ENCODE measurements around the gene UBE2E2. TPM values are rescaled to one million over a fixed set of nuclear protein-coding genes. Genes with fewer than 3 reads are reported as not detected.

The UBE2E2 gene
- total and polyA plus RNA-seq, 2 experiments from 2014 or later: 29.0 to 75.4 TPM

DNA sequence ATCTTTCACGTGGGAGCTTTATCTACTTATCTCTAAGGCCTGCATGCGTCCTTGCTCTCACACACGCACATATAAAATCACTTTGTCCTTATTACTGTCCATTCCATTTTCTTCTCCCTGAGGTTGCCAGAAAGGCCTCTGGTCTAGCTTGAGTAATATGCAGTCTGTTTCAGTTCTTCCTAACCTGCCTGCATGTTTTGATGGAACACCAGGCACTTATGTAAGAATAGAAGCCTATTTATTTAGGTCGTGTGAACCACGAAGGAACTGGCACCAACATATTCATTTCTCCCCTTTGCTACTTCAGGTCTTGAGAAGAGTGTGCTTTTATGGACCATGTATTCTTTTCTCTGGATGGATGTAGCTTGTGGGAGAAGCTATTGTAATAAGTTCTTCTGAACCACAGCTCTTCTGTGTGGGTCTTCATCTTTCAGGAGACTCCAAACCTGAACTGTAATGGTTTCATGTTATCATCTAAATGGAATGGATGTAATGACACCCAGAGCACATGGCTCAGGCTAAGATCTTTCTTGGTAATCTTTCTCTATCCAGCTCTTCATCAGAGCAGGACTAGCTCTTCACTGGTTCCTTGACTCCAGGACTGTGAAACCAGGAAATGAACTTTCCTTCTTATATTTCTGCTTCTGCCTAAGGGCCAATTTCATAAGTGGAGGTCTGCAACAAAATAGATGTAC, 53.8 kb downstream of the UBE2E2 start:
- WGBS, 2 experiments (ENCODE audit: low coverage in 1 of 2, low lambda C conversion rate in 2 of 2, missing lambda C conversion rate in 2 of 2): 79 to 80% methylated on average over 5 of the region's 5 CpGs
- Histone ChIP-seq H3K79me2 (ENCODE audit: insufficient read depth) (peaks cover 82% of the 10 kb centered on the region), H3K4me2 (ENCODE audit: unreplicated experiment) (no peak overlapping the region)

DNA sequence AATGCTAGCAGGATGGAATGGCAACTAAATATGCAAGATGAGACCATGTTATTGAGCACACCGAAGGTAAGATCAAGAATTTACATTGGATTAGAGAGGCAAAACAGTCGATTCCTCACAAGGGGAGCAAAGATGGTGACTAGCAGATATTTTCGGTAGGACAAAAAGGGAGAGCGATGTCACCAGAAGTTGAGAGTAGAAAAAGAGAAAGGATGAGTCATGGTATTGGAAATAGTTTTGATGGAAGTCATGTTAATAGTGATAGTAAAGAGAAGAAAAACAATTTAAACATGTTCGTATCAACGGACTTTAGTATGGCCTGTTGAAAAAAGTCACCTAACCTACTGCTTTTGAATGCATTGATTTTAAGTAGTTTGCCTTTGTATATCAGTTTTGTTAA, 55.0 kb downstream of the UBE2E2 start:
- Histone ChIP-seq H3K4me3 (no peak overlapping the region), H3K36me3 (ENCODE audit: low read depth) (no peaks in the 10 kb centered on the region), H4K20me1 (ENCODE audit: insufficient read depth) (no peaks in the 10 kb centered on the region), H3K79me2 (ENCODE audit: insufficient read depth) (peaks cover 87% of the 10 kb centered on the region), H3F3A (ENCODE audit: insufficient read depth) (0 out of 2 replicates have a peak, but pooled peaks cover 3% of the 10 kb centered on the region), H3K27me3 (replicated peaks; ENCODE audit: insufficient read depth) (no peaks in the 10 kb centered on the region), H3K9me2 (ENCODE audit: insufficient read depth) (no peaks in the 10 kb centered on the region), H3K4me2 (ENCODE audit: unreplicated experiment) (no peak overlapping the region), H3K4me1 (ENCODE audit: insufficient read depth) (no peaks in the 10 kb centered on the region; the same call in 1 of the 2 replicates), H3K9ac (no peak overlapping the region), H3K27ac (no peak overlapping the region), H3K9me3 (ENCODE audit: low read depth) (no peaks in the 10 kb centered on the region), H2AFZ (no peak overlapping the region)
- DNase-seq: peak; percentile 20
- 96 to 99% methylated on average over 6 of the region's 6 CpGs for WGBS, 2 experiments (ENCODE audit: low coverage in 1 of 2, low lambda C conversion rate in 2 of 2, missing lambda C conversion rate in 2 of 2)
- in situ Hi-C loops (cut with MboI): no loop called here
- TF ChIP-seq EZH2 (IDR thresholded peaks at IDR 0.05; ENCODE audit: insufficient read depth, poor library complexity, severe bottlenecking): no peak
- TF ChIP-seq EZH2phosphoT487 (IDR thresholded peaks at IDR 0.05; ENCODE audit: insufficient read depth, low read depth): no peak

More for the DNA sequence above, 53.8 kb downstream of the UBE2E2 start:
- Histone ChIP-seq H3K9me2 (ENCODE audit: insufficient read depth) (no peaks in the 10 kb centered on the region), H3K4me3 (no peak overlapping the region), H4K20me1 (ENCODE audit: insufficient read depth) (no peaks in the 10 kb centered on the region), H3K4me1 (ENCODE audit: insufficient read depth) (peaks cover 9% of the 10 kb centered on the region; the same call in 1 of the 2 replicates), H3K9ac (no peak overlapping the region), H3F3A (ENCODE audit: insufficient read depth) (0 out of 2 replicates have a peak, but pooled peaks cover 4% of the 10 kb centered on the region), H3K36me3 (ENCODE audit: low read depth) (no peaks in the 10 kb centered on the region), H3K27me3 (replicated peaks; ENCODE audit: insufficient read depth) (no peaks in the 10 kb centered on the region), H3K27ac (no peak overlapping the region), H3K9me3 (ENCODE audit: low read depth) (no peaks in the 10 kb centered on the region), H2AFZ (no peak overlapping the region)
- peak; percentile 7 for DNase-seq
- TF ChIP-seq EZH2phosphoT487 (IDR thresholded peaks at IDR 0.05; ENCODE audit: insufficient read depth, low read depth) (no peak), EZH2 (IDR thresholded peaks at IDR 0.05; ENCODE audit: insufficient read depth, poor library complexity, severe bottlenecking) (no peak)
- in situ Hi-C loops (cut with MboI): no loop called here

DNA sequence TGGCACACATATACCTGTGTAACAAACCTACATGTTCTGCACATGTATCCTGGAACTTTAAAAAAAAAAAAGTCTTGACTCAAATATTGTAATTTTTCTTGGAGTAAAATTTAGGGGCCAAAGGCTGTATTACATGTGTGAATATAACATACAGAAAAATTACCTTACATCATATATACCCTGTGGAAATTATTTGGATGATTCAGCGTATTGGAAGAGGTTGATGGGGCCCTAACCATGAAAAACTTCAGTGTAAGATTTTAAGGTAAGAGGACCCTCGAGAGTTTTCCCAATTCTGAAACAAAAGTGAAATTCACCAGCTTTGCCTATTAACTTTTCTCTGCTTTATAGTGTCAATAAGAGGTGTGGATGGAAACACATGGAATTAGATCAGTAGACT, 56.4 kb downstream of the UBE2E2 start:
- peaks cover 14% of the 10 kb centered on the region for H3K4me1 ChIP-seq (ENCODE audit: insufficient read depth)
- DNase-seq: no peak
- no peak for TF ChIP-seq EZH2 (IDR thresholded peaks at IDR 0.05; ENCODE audit: insufficient read depth, poor library complexity, severe bottlenecking)
- TF ChIP-seq EZH2phosphoT487 (IDR thresholded peaks at IDR 0.05; ENCODE audit: insufficient read depth, low read depth): no peak
- H3K9me2 ChIP-seq (ENCODE audit: insufficient read depth): no peaks in the 10 kb centered on the region
- H3K36me3 ChIP-seq (ENCODE audit: low read depth): no peaks in the 10 kb centered on the region
- in situ Hi-C loops (cut with MboI): no loop called here
- H3K4me2 ChIP-seq (ENCODE audit: unreplicated experiment): no peak overlapping the region
- H3K79me2 ChIP-seq (ENCODE audit: insufficient read depth): peaks cover 79% of the 10 kb centered on the region
- H3K27me3 ChIP-seq (replicated peaks; ENCODE audit: insufficient read depth): no peaks in the 10 kb centered on the region
- H3K9me3 ChIP-seq (ENCODE audit: low read depth): no peaks in the 10 kb centered on the region
- no peaks in the 10 kb centered on the region for H4K20me1 ChIP-seq (ENCODE audit: insufficient read depth)
- no peak overlapping the region for H3K27ac ChIP-seq
- H3K4me3 ChIP-seq: no peak overlapping the region
- no peak overlapping the region for H3K9ac ChIP-seq
- no peak overlapping the region for H2AFZ ChIP-seq
- H3F3A ChIP-seq (ENCODE audit: insufficient read depth): peaks cover 13% of the 10 kb centered on the region; the same call in 1 of the 2 replicates
- WGBS, 2 experiments (ENCODE audit: low coverage in 1 of 2, low lambda C conversion rate in 2 of 2, missing lambda C conversion rate in 2 of 2): 92 to 95% methylated on average over 2 of the region's 2 CpGs

DNA sequence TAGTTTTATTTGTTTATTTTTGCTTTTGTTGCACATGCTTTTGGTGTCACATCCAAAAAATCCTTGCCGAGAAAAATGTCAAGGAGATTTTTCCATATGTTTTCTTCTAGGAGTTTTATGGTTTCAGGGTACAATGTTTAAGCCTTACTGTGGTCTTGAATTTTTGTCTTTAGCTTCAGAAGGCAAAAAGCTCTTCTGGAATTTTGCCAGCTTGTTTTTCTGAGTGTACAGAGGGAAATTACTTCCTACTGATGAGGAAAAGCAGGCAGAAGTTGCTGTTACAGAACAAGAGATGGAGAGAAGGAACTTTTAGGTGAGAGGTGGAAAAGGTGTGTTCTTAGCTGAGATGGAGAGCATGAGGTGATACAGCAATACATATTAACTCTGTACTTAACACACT, 59.6 kb downstream of the UBE2E2 start:
- H3K4me2 ChIP-seq (ENCODE audit: unreplicated experiment): no peak overlapping the region
- in situ Hi-C loops (cut with MboI): no loop called here
- no peak for TF ChIP-seq EZH2 (IDR thresholded peaks at IDR 0.05; ENCODE audit: insufficient read depth, poor library complexity, severe bottlenecking)
- no peak for TF ChIP-seq EZH2phosphoT487 (IDR thresholded peaks at IDR 0.05; ENCODE audit: insufficient read depth, low read depth)
- H2AFZ ChIP-seq: no peak overlapping the region
- peaks cover 20% of the 10 kb centered on the region; the same call in 1 of the 2 replicates for H3F3A ChIP-seq (ENCODE audit: insufficient read depth)
- DNase-seq: no peak
- H3K9me2 ChIP-seq (ENCODE audit: insufficient read depth): no peaks in the 10 kb centered on the region
- peaks cover 58% of the 10 kb centered on the region for H3K79me2 ChIP-seq (ENCODE audit: insufficient read depth)
- no peaks in the 10 kb centered on the region for H3K27me3 ChIP-seq (replicated peaks; ENCODE audit: insufficient read depth)
- peaks cover 18% of the 10 kb centered on the region for H3K4me1 ChIP-seq (ENCODE audit: insufficient read depth)
- H3K9ac ChIP-seq: no peak overlapping the region
- no peak overlapping the region for H3K27ac ChIP-seq
- H3K9me3 ChIP-seq (ENCODE audit: low read depth): no peaks in the 10 kb centered on the region
- no peaks in the 10 kb centered on the region for H3K36me3 ChIP-seq (ENCODE audit: low read depth)
- no peaks in the 10 kb centered on the region for H4K20me1 ChIP-seq (ENCODE audit: insufficient read depth)
- 82 to 100% methylated on average over 1 of the region's 1 CpG for WGBS, 2 experiments (ENCODE audit: low coverage in 1 of 2, low lambda C conversion rate in 2 of 2, missing lambda C conversion rate in 2 of 2)
- no peak overlapping the region for H3K4me3 ChIP-seq
